H1 (cell line): ENCODE measurements around the gene TMEM120A. TPM values are rescaled to one million over a fixed set of nuclear protein-coding genes. Genes with fewer than 3 reads are reported as not detected.

ENCODE experiments used
- CTCF ChIA-PET: fragments of 300-600 bp; sonication (Branson Sonifier 250); formaldehyde crosslinking; loops from one replicate; lab custom pipeline; 2021; ENCODE audit not compliant: partially characterized antibody; lab: Charles Lee
- POLR2A ChIA-PET: fragments of 300-600 bp; sonication (Branson Sonifier 250); formaldehyde crosslinking; loops from one replicate; lab custom pipeline; 2021; ENCODE audit warnings: inconsistent platforms; ENCODE audit not compliant: partially characterized antibody; lab: Charles Lee
- DNase-seq, 2 experiments: peaks; one replicate each; pipeline versions ENCODE4 v3.0.0 to v3.0.0-alpha.2; 2010 to 2022; ENCODE audit warnings: low spot score in 2 of 2, low read depth in 1 of 2, mixed read lengths in 1 of 2
- FAIRE-seq: peaks from 2 replicates; lab custom pipeline; 2011; peaks lifted over from hg19 to GRCh38; lab: Jason Lieb, UNC
- H2AFZ ChIP-seq: 2 replicates; pipeline ENCODE4 v1.8.1; 2012; ENCODE audit warnings: low read length, inconsistent platforms
- H2AK5ac ChIP-seq: 2 replicates; pipeline ENCODE4 v1.6.1; 2013; ENCODE audit warnings: low read depth, low read length
- H2BK120ac ChIP-seq: replicated peaks from 2 replicates; pipeline ENCODE3; 2013; ENCODE audit warnings: low read depth, low read length, inconsistent platforms
- H2BK12ac ChIP-seq: 2 replicates; pipeline ENCODE4 v1.6.1; 2013; ENCODE audit warnings: low read depth, low read length
- H2BK15ac ChIP-seq: 2 replicates; pipeline ENCODE4 v1.6.1; 2013; ENCODE audit warnings: low read length
- H2BK20ac ChIP-seq: 2 replicates; pipeline ENCODE4 v1.6.1; 2013; ENCODE audit warnings: low read length
- H2BK5ac ChIP-seq: 2 replicates; pipeline ENCODE4 v1.6.1; 2013; ENCODE audit warnings: low read depth, low read length
- H3K14ac ChIP-seq: 2 replicates; pipeline ENCODE4 v1.6.1; 2013; ENCODE audit warnings: inconsistent platforms; ENCODE audit not compliant: insufficient read length
- H3K18ac ChIP-seq: 2 replicates; pipeline ENCODE4 v1.6.1; 2013; ENCODE audit warnings: low read length; ENCODE audit errors: extremely low read depth
- H3K23ac ChIP-seq: 2 replicates; pipeline ENCODE4 v1.6.1; 2013; ENCODE audit warnings: inconsistent platforms; ENCODE audit not compliant: insufficient read length
- H3K23me2 ChIP-seq: 2 replicates; pipeline ENCODE4 v1.6.1; 2013; ENCODE audit warnings: low read depth, low read length
- H3K27ac ChIP-seq: 2 replicates; pipeline ENCODE4 v1.6.1; 2011; ENCODE audit warnings: low read depth, low read length, inconsistent platforms
- H3K27me3 ChIP-seq, 4 experiments: replicated peaks in 1 of 4; 1 replicate in 1 of 4; 2 replicates in 3 of 4; pipeline versions ENCODE4 v1.6.1 to v1.8.1; 2011 to 2013; ENCODE audit warnings: low read length in 3 of 4, mild to moderate bottlenecking in 3 of 4, inconsistent platforms in 2 of 4, mixed read lengths in 2 of 4, moderate library complexity in 1 of 4; ENCODE audit not compliant: control insufficient read depth in 3 of 4, insufficient read depth in 3 of 4; ENCODE audit errors: extremely low read depth in 1 of 4
- H3K36me3 ChIP-seq, 4 experiments: 2 replicates each; pipeline versions ENCODE4 v1.6.1 to v1.8.1; 2011 to 2013; ENCODE audit warnings: mild to moderate bottlenecking in 4 of 4, low read length in 3 of 4, moderate library complexity in 2 of 4, control low read depth in 1 of 4, inconsistent platforms in 1 of 4; ENCODE audit not compliant: insufficient read depth in 4 of 4, control insufficient read depth in 2 of 4
- H3K4ac ChIP-seq: replicated peaks from 2 replicates; pipeline ENCODE3; 2013; ENCODE audit warnings: low read length, low read depth, mixed read lengths, inconsistent platforms; ENCODE audit not compliant: insufficient read length
- H3K4me1 ChIP-seq, 4 experiments: replicated peaks in 1 of 4; 1 replicate in 1 of 4; 2 replicates in 3 of 4; pipeline versions ENCODE4 v1.6.1 to v1.8.1; 2011 to 2013; ENCODE audit warnings: low read length in 3 of 4, inconsistent platforms in 2 of 4, mixed read lengths in 1 of 4; ENCODE audit not compliant: insufficient read depth in 4 of 4, control insufficient read depth in 3 of 4
- H3K4me2 ChIP-seq, 2 experiments: 2 replicates each; pipeline versions ENCODE4 v1.6.1 to v1.8.1; 2011 to 2013; ENCODE audit warnings: low read depth in 2 of 2, low read length in 2 of 2, control low read depth in 1 of 2, inconsistent platforms in 1 of 2, mild to moderate bottlenecking in 1 of 2; ENCODE audit not compliant: insufficient read depth in 1 of 2
- H3K4me3 ChIP-seq, 4 experiments: fragments of 200-600, 300-600 bp in 1 of 4; sonication (generic), shearing (Covaris generic), sonication (Bioruptor Twin) in 1 of 4; 2 replicates each; pipeline versions ENCODE4 v1.5.1 to v1.8.1; 2011 to 2016; ENCODE audit warnings: low read length in 4 of 4, low read depth in 3 of 4, control low read depth in 2 of 4, inconsistent platforms in 2 of 4, mild to moderate bottlenecking in 2 of 4, mixed read lengths in 1 of 4, moderate library complexity in 1 of 4; ENCODE audit not compliant: insufficient read depth in 2 of 4; ENCODE audit errors: extremely low read depth in 1 of 4
- H3K56ac ChIP-seq: replicated peaks from 2 replicates; pipeline ENCODE3; 2013; ENCODE audit warnings: low read depth, mild to moderate bottlenecking, mixed read lengths, low read length, inconsistent platforms; ENCODE audit not compliant: insufficient read length
- H3K79me1 ChIP-seq: 2 replicates; pipeline ENCODE4 v1.6.1; 2013; ENCODE audit warnings: low read depth, low read length, control low read depth
- H3K79me2 ChIP-seq, 2 experiments: 2 replicates each; pipeline versions ENCODE4 v1.6.1 to v1.8.1; 2012 to 2013; ENCODE audit warnings: low read length in 2 of 2, mild to moderate bottlenecking in 2 of 2, inconsistent platforms in 1 of 2; ENCODE audit not compliant: insufficient read depth in 2 of 2, control insufficient read depth in 1 of 2
- H3K9ac ChIP-seq, 4 experiments: replicated peaks in 1 of 4; 1 replicate in 1 of 4; 2 replicates in 3 of 4; pipeline versions ENCODE4 v1.6.1 to v1.8.1; 2011 to 2013; ENCODE audit warnings: low read depth in 3 of 4, low read length in 3 of 4, control low read depth in 2 of 4, mild to moderate bottlenecking in 2 of 4, moderate library complexity in 2 of 4, inconsistent platforms in 1 of 4; ENCODE audit errors: extremely low read depth in 1 of 4
- H3K9me3 ChIP-seq, 2 experiments: 2 replicates each; pipeline versions ENCODE4 v1.6.1 to v1.8.1; 2012 to 2013; ENCODE audit warnings: mild to moderate bottlenecking in 2 of 2, moderate library complexity in 2 of 2, control low read depth in 1 of 2, inconsistent platforms in 1 of 2, low read depth in 1 of 2, low read length in 1 of 2, mixed read lengths in 1 of 2; ENCODE audit not compliant: insufficient read depth in 2 of 2
- H4K20me1 ChIP-seq, 2 experiments: replicated peaks in 1 of 2; 2 replicates each; pipeline versions ENCODE3 to v1.8.1; 2011 to 2013; ENCODE audit warnings: inconsistent platforms in 2 of 2, low read length in 2 of 2, mild to moderate bottlenecking in 1 of 2; ENCODE audit not compliant: insufficient read depth in 2 of 2, control insufficient read depth in 1 of 2
- H4K5ac ChIP-seq: 2 replicates; pipeline ENCODE4 v1.6.1; 2013; ENCODE audit warnings: low read length, low read depth, mixed read lengths, inconsistent platforms; ENCODE audit not compliant: insufficient read length
- H4K8ac ChIP-seq: 2 replicates; pipeline ENCODE4 v1.8.0; 2013; ENCODE audit warnings: mild to moderate bottlenecking, moderate library complexity, low read length, inconsistent platforms; ENCODE audit not compliant: insufficient read depth; ENCODE audit errors: extremely low read depth
- H4K91ac ChIP-seq: replicated peaks from 2 replicates; pipeline ENCODE3; 2013; ENCODE audit warnings: low read length, mixed read lengths, inconsistent platforms; ENCODE audit not compliant: insufficient read length
- CHD2 ChIP-seq: IDR thresholded peaks from 2 replicates; pipeline ENCODE4 v1.6.1; 2012; ENCODE audit warnings: low read length, improper control_type of control experiment
- CTBP2 ChIP-seq: IDR thresholded peaks from 2 replicates; pipeline ENCODE4 v1.7.0; 2011; ENCODE audit warnings: borderline replicate concordance, mild to moderate bottlenecking, moderate library complexity, mixed read lengths, low read length; ENCODE audit not compliant: insufficient read depth, insufficient read length
- EGR1 ChIP-seq: IDR thresholded peaks from 2 replicates; pipeline ENCODE4 v1.6.1; 2011; ENCODE audit warnings: low read depth, low read length, borderline replicate concordance
- EP300 ChIP-seq, 2 experiments: IDR thresholded peaks; 1 replicate in 1 of 2; 2 replicates in 1 of 2; pipeline ENCODE4 v1.6.1; 2011 to 2012; ENCODE audit warnings: low read depth in 2 of 2, low read length in 2 of 2, mild to moderate bottlenecking in 2 of 2, borderline replicate concordance in 1 of 2, inconsistent platforms in 1 of 2, moderate library complexity in 1 of 2
- GABPA ChIP-seq: IDR thresholded peaks from 2 replicates; pipeline ENCODE4 v1.6.1; 2011; ENCODE audit warnings: mild to moderate bottlenecking, low read length, moderate library complexity, borderline replicate concordance; ENCODE audit not compliant: insufficient read depth
- HDAC6 ChIP-seq: IDR thresholded peaks from one replicate; pipeline ENCODE4 v1.7.1; 2012; ENCODE audit warnings: low read depth, mild to moderate bottlenecking, inconsistent platforms, low read length, moderate library complexity
- KDM1A ChIP-seq: fragments of 200-600, 300-600 bp; sonication (generic); IDR thresholded peaks from 2 replicates; pipeline ENCODE4 v1.7.1; 2016; ENCODE audit warnings: mild to moderate bottlenecking, low read length, borderline replicate concordance
- SIN3A ChIP-seq, 2 experiments: IDR thresholded peaks in 1 of 2; conservative IDR thresholded peaks in 1 of 2; 2 replicates each; pipeline ENCODE4 v1.6.1; 2011 to 2012; ENCODE audit warnings: low read length in 2 of 2, improper control_type of control experiment in 1 of 2, low read depth in 1 of 2, mild to moderate bottlenecking in 1 of 2
- SIX5 ChIP-seq: IDR thresholded peaks from 2 replicates; pipeline ENCODE4 v1.6.1; 2011; ENCODE audit warnings: mild to moderate bottlenecking, low read depth, low read length
- ZNF274 ChIP-seq: IDR thresholded peaks from 2 replicates; pipeline ENCODE4 v1.7.0; 2012; ENCODE audit warnings: low read length, borderline replicate concordance; ENCODE audit errors: extremely low read depth
- WGBS, 2 experiments: shearing (Covaris generic) in 1 of 2; methylation state at CpG; one replicate each; pipeline versions ENCODE4 v1.1.6 to v1.1.7; 2013 to 2015; ENCODE audit warnings: low lambda C conversion rate in 2 of 2, mixed read lengths in 2 of 2, inconsistent platforms in 1 of 2, low coverage in 1 of 2, missing lambda C conversion rate in 1 of 2; ENCODE audit not compliant: insufficient replicate concordance in 2 of 2, insufficient coverage in 1 of 2, insufficient read length in 1 of 2; ENCODE audit errors: extremely low coverage in 1 of 2, missing lambda C conversion rate in 1 of 2; 5-methylcytosine and 5-hydroxymethylcytosine counted together
- polyA plus RNA-seq, 7 experiments: library from polyadenylated mRNA; depleted of rRNA in 3 of 7; stranded (reverse) in 5 of 7; unstranded in 2 of 7; fragments of >200 nt in 5 of 7; fragments of 200-250 nt in 2 of 7; gene quantifications; 1 replicate in 5 of 7; 2 replicates in 1 of 7; 4 replicates in 1 of 7; pipeline versions ENCODE4 v1.2.1 to v1.2.3, GENCODE V29; 2011 to 2013; ENCODE audit warnings: missing spikeins in 2 of 7, mixed read lengths in 2 of 7
- total RNA-seq: library from RNA; stranded (reverse); fragmentation: NEBNext Ultra II Directional; extraction: Animal tissue kit (Norgen Biotek cat#: 25700); gene quantifications from 2 replicates; pipeline ENCODE4 v1.2.1, GENCODE V29; 2021
- TF ChIP-seq, protein P1 (sequence below), 3 experiments: IDR thresholded peaks; 1 replicate in 2 of 3; 2 replicates in 1 of 3; pipeline versions ENCODE4 v1.5.1 to v1.6.1; 2011; ENCODE audit warnings: low read length in 3 of 3, mild to moderate bottlenecking in 3 of 3, inconsistent platforms in 2 of 3, low read depth in 1 of 3, moderate library complexity in 1 of 3; ENCODE audit not compliant: insufficient read depth in 1 of 3; ENCODE audit errors: control extremely low read depth in 1 of 3

TMEM120A gene
- total and polyA plus RNA-seq, 2 of the 8 experiments (the other 6 are each of a cell fraction or from before 2014, with no cell fraction given), result 15.6 to 49.9 TPM

DNA sequence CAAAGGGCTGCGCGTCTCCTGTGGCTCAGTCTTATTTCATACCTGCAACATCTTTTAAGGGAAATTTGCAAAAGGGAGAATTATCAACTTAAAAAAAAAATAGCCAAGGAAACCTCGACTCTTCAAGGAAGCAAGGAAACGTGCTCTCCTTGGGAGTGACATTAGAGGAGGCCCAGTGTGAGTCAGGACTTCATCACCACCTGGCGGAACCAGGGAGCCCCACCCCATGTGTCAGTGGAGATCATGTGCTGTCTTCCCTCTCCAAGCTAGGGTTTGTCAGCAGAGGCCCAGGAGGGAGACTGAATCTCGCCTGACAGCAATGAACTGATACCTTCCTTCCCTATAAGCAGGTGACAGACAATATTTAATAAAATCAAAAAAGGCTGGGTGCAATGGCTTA is 50.5 kb downstream of the TMEM120A start:
- Histone ChIP-seq H3K79me2 (peaks cover 0 to 37% of the 10 kb centered on the region in 2 experiments; a peak in 2 of 4 replicates), H3K4ac (no peak overlapping the region), H4K8ac (no peak overlapping the region), H3K18ac (no peak overlapping the region), H3K27me3 (no peaks in the 10 kb centered on the region), H3K79me1 (peaks cover 10% of the 10 kb centered on the region), H3K14ac (no peak overlapping the region), H2AFZ (no peak overlapping the region), H2BK5ac (no peak overlapping the region), H3K23me2 (no peaks in the 10 kb centered on the region), H3K9me3 (no peaks in the 10 kb centered on the region), H3K27ac (no peak overlapping the region), H3K36me3 (no peaks in the 10 kb centered on the region; a peak in 1 of 8 replicates), H3K4me3 (no peak overlapping the region), H2BK120ac (no peak overlapping the region), H4K91ac (no peak overlapping the region), H3K4me2 (no peak overlapping the region), H2BK12ac (no peak overlapping the region), H2BK20ac (no peak overlapping the region), H2BK15ac (no peak overlapping the region), H4K20me1 (peaks cover 0 to 16% of the 10 kb centered on the region in 2 experiments), H4K5ac (no peak overlapping the region), H3K23ac (no peak overlapping the region), H3K56ac (no peak overlapping the region), H3K9ac (no peak overlapping the region), H3K4me1 (no peaks in the 10 kb centered on the region; a peak in 1 of 7 replicates), H2AK5ac (no peak overlapping the region)
- CTCF ChIA-PET, result interaction anchor here (0.6 kb wide), 1 partner anchor 59 kb away, joined by 3 read pairs; no protein-coding TSS in a partner anchor
- FAIRE-seq (no peak), DNase-seq (no peak)
- POLR2A ChIA-PET, result interaction anchor here (0.8 kb wide), 1 partner anchor 19 kb away, joined by 3 read pairs; no protein-coding TSS in a partner anchor
- whole genome bisulfite sequencing, 2 experiments, result 91% methylated on average over 6 of the region's 6 CpGs; no CpG with 5 or more reads in 1 of the 2 experiments
- TF ChIP-seq SIX5, result no peak
- no peak for TF ChIP-seq SIN3A (conservative IDR thresholded peaks at IDR 0.05 in 1 of 2, IDR thresholded peaks at IDR 0.05 in 1 of 2; ENCODE audit: low read depth in 1 of 2, low read length in 2 of 2)
- no peak for TF ChIP-seq CHD2
- TF ChIP-seq KDM1A, result no peak
- TF ChIP-seq EGR1, result no peak
- TF ChIP-seq, protein P1, sequence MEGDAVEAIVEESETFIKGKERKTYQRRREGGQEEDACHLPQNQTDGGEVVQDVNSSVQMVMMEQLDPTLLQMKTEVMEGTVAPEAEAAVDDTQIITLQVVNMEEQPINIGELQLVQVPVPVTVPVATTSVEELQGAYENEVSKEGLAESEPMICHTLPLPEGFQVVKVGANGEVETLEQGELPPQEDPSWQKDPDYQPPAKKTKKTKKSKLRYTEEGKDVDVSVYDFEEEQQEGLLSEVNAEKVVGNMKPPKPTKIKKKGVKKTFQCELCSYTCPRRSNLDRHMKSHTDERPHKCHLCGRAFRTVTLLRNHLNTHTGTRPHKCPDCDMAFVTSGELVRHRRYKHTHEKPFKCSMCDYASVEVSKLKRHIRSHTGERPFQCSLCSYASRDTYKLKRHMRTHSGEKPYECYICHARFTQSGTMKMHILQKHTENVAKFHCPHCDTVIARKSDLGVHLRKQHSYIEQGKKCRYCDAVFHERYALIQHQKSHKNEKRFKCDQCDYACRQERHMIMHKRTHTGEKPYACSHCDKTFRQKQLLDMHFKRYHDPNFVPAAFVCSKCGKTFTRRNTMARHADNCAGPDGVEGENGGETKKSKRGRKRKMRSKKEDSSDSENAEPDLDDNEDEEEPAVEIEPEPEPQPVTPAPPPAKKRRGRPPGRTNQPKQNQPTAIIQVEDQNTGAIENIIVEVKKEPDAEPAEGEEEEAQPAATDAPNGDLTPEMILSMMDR (IDR thresholded peaks at IDR 0.05; ENCODE audit: control extremely low read depth in 1 of 3, insufficient read depth in 1 of 3, low read depth in 1 of 3, low read length in 3 of 3), result no peak
- TF ChIP-seq GABPA, result no peak
- TF ChIP-seq CTBP2, result no peak
- TF ChIP-seq EP300 (IDR thresholded peaks at IDR 0.05; ENCODE audit: borderline replicate concordance in 1 of 2, low read depth in 2 of 2, low read length in 2 of 2), result no peak
- no peak for TF ChIP-seq ZNF274
- TF ChIP-seq HDAC6, result no peak
